Transverse colon (tissue), 4 donors: Measurements from ENCODE around the gene ELK3. TPM values are rescaled to one million over a fixed set of nuclear protein-coding genes. Genes with fewer than 3 reads are reported as not detected.

ENCODE experiments used
- DNase-seq: peaks from one replicate; pipeline ENCODE4 v3.0.0-alpha.2; 2019
- H3K27ac ChIP-seq, 4 donors: fragments of 200-600 bp; sonication (generic); 2 replicates each; pipeline ENCODE4 v1.5.1; 2016 to 2018; ENCODE audit warnings: inconsistent platforms in 4 of 4
- H3K27me3 ChIP-seq: fragments of 200-600 bp; sonication (generic); 2 replicates; pipeline ENCODE4 v1.5.1; 2017; ENCODE audit warnings: inconsistent platforms
- H3K36me3 ChIP-seq, 4 donors: fragments of 200-600 bp; sonication (generic); 2 replicates each; pipeline ENCODE4 v1.5.1; 2017 to 2019; ENCODE audit warnings: inconsistent platforms in 4 of 4
- H3K4me1 ChIP-seq, 4 donors: fragments of 200-600 bp; sonication (generic); 2 replicates each; pipeline ENCODE4 v1.5.1; 2017 to 2020; ENCODE audit warnings: inconsistent platforms in 4 of 4
- H3K4me3 ChIP-seq, 4 donors: fragments of 200-600 bp; sonication (generic); 1 replicate in 1 of 4; 2 replicates in 3 of 4; pipeline versions ENCODE4 v1.5.1 to v1.6.1; 2017 to 2019; ENCODE audit warnings: inconsistent platforms in 4 of 4
- H3K9me3 ChIP-seq, 2 donors: fragments of 200-600 bp; sonication (generic); 2 replicates each; pipeline ENCODE4 v1.5.1; 2017 to 2019; ENCODE audit warnings: inconsistent platforms in 2 of 2
- EP300 ChIP-seq: sonication (generic); formaldehyde crosslinking; IDR thresholded peaks from one replicate; pipeline ENCODE4 v1.6.1; 2017; ENCODE audit warnings: antibody characterized with exemption, low read depth
- POLR2A ChIP-seq: fragments of 450-650 bp; IDR thresholded peaks from one replicate; pipeline ENCODE4 v1.6.1; 2016; ENCODE audit warnings: antibody characterized with exemption, mild to moderate bottlenecking, moderate library complexity
- POLR2AphosphoS5 ChIP-seq, 3 donors: sonication (generic); formaldehyde crosslinking; IDR thresholded peaks; one replicate each; pipeline ENCODE4 v1.6.1; 2016; ENCODE audit warnings: antibody characterized with exemption in 3 of 3
- WGBS, 2 donors: methylation state at CpG; one replicate each; pipeline ENCODE4 v1.1.5; 2018; ENCODE audit warnings: low coverage in 1 of 2; 5-methylcytosine and 5-hydroxymethylcytosine counted together
- in situ Hi-C, 4 donors: fragments of 200-750 bp; cut with MboI; loops; one replicate each; pipeline versions ENCODE4 v1.15.0 to v1.15.1; 2017; ENCODE audit warnings: low sequenced_read_pairs in 3 of 4, low pct_ligation_motif_present in 1 of 4, low pct_unique_long_range_greater_than_20kb in 1 of 4
- intact Hi-C: fragments of 100-400 bp; cut with DNase I; formaldehyde crosslinking; loops from one replicate; pipeline ENCODE4 v1.15.1; 2023; ENCODE audit warnings: low total_unique reads
- total RNA-seq, 4 donors: library from RNA; depleted of rRNA; stranded (reverse); fragments of >200 nt; gene quantifications; one replicate each; pipeline ENCODE4 v1.1.0, GENCODE V29; 2016
- TF ChIP-seq, protein P1 (sequence below), 5 experiments: fragments of 200-600 bp in 3 of 5; fragments of 450-650 bp in 2 of 5; sonication (generic) in 3 of 5; IDR thresholded peaks; 1 replicate in 2 of 5; 2 replicates in 3 of 5; pipeline ENCODE4 v1.5.1; 2016 to 2017; ENCODE audit warnings: antibody characterized with exemption in 5 of 5, inconsistent platforms in 3 of 5, mild to moderate bottlenecking in 2 of 5, moderate library complexity in 1 of 5

ELK3 gene
- total RNA-seq, 4 donors from 2014 or later = 2.2 to 11.3 (median 5.3) TPM

DNA sequence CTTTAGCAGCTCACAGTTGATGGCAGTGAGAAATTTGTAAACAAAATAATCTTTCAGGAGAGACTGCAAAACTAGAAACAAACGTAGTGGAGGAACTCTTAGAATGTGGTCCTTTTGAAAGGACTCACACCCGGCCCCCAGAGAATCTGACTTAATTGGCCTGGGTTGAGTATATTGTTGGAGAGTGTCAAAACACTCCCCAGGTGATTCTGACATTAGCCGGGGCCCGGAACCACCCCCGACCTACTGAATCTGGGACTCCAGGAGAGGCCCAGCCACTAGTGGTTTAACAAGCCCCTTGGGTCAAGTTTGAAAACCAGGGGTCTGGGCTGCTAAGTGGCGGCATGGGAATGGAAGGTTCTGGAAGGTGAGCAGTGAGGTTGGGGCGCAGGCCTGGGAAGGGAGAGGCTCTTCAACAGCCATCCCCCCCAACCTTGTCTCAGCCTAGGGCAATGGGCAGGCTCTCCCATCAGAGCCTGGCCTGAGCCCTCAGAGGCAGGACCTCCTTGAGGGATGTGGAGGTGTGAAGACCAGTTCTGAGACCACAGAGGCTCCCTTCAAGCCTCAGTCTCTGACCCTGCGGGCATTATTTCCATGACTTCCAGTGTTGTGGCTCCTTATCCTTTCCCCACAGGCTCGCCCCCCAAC, 1.1 kb upstream of the ELK3 start:
- in situ Hi-C loops (no loop called here), intact Hi-C loops (no loop called here)
- 76 to 92% methylated on average over 2 to 9 of the region's 9 CpGs for WGBS, 2 donors
- Histone ChIP-seq H3K27ac (peak overlapping the region; percentile 80 to 90 (median 85)), H3K36me3 (no peaks in the 10 kb centered on the region), H3K4me1 (peaks cover 0 to 27% (median 4%) of the 10 kb centered on the region in 4 donors), H3K27me3 (no peaks in the 10 kb centered on the region), H3K4me3 (no peak overlapping the region), H3K9me3 (no peaks in the 10 kb centered on the region)
- TF ChIP-seq, protein P1, sequence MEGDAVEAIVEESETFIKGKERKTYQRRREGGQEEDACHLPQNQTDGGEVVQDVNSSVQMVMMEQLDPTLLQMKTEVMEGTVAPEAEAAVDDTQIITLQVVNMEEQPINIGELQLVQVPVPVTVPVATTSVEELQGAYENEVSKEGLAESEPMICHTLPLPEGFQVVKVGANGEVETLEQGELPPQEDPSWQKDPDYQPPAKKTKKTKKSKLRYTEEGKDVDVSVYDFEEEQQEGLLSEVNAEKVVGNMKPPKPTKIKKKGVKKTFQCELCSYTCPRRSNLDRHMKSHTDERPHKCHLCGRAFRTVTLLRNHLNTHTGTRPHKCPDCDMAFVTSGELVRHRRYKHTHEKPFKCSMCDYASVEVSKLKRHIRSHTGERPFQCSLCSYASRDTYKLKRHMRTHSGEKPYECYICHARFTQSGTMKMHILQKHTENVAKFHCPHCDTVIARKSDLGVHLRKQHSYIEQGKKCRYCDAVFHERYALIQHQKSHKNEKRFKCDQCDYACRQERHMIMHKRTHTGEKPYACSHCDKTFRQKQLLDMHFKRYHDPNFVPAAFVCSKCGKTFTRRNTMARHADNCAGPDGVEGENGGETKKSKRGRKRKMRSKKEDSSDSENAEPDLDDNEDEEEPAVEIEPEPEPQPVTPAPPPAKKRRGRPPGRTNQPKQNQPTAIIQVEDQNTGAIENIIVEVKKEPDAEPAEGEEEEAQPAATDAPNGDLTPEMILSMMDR (IDR thresholded peaks at IDR 0.05) = no peak
- DNase-seq = no peak

DNA sequence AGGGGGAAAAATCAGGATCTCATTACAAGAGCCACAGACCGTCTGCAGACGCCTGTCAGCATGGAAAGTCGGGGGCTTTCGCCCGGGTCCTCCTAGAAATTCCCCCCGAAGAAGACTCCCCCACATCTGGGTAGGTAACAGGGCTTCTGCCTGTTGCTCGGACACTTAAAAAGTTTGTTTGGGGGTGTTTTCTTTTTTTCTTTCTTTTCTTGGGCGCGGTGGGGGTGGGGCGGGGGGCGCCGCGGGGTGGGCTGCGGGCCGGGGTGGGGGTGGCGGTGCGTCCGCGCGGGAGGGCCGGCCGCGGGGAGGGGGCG, 358 bp downstream of the ELK3 start:
- peak overlapping the region; percentile 47 to 77 (median 67) for H3K4me3 ChIP-seq
- peak overlapping the region; percentile 80 to 90 (median 85) for H3K27ac ChIP-seq
- in situ Hi-C loops = no loop called here
- no peaks in the 10 kb centered on the region for H3K9me3 ChIP-seq
- TF ChIP-seq EP300 (no peak), POLR2A (peak; percentile 3)
- H3K4me1 ChIP-seq = peaks cover 0 to 42% (median 10%) of the 10 kb centered on the region in 4 donors
- no peak for DNase-seq
- H3K36me3 ChIP-seq = no peaks in the 10 kb centered on the region
- intact Hi-C loops = no loop called here
- WGBS, 2 donors = 0 to 4% methylated on average over 6 to 7 of the region's 24 CpGs
- no peaks in the 10 kb centered on the region for H3K27me3 ChIP-seq

DNA sequence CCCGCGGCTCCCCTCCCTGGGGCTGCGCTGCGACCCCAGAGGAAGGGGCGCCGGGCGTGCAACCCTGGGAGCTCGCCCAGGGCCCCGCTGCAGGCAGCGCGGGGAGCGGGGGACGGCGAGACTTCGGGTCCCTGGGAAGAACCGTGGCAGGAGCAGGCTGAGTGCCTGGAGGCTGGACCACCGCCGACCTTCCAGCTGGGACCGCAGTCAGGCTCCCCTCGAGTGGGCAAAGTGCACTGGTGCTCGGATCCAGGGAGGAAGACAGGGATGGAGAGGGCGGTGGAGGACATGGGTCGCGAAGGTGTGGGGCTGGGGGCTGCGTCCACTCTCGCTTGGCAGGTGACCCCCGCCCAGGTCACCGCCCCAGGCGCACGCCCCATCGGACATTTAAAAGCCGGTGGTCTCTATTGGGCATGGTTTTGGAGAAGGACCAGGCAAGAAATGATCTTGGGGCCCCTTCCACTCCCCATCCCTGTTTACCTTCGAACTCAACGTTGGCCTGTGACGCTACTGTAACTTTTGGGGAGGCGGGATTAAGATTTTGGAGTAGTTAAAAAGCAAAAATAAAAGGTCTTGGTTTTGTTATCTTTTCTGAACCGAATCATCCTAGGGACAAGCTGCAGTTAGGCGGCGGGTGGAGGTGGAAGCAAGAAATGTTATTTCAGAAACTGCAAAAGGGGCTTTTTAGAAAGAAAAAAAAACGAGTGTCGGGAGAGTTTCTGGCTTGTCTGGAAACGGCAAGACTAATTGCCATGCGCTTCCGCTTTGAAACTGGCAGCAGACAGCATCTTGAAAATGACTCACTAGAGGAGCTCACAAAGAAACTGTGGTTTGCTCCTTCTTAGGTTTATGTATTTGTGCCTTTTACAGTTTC, 1.0 kb downstream of the ELK3 start:
- in situ Hi-C loops = no loop called here

DNA sequence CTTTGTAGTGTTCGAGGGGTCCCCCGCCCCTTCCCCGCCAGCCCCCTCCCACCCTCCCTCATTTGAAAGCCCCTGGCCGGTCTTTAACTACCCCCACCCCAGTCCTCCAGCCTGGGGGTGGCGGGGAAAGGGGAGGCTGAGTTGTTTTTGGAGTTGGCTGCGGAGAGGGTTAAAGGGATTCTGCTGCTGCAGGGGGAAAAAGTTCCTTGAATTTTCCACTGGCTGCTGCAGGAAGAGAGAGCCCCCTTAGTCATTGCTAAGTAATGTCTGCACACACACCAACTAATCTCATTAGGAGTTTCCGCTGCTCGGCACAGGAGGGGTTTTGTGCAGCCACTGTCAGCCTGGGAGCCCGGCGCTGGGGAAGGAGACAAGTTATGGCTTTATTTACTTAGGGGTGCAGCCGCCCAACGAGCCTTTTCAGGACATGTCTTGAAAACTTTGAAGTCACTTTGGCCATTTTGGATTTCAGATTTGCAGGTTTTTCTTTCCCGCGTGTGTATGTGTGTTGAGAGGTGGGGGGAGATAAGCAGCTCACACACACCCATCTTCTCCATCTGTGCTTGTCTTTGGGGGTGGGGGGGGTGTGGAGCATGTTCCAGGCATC, 1.8 kb downstream of the ELK3 start:
- H3K9me3 ChIP-seq = no peaks in the 10 kb centered on the region
- TF ChIP-seq EP300 (no peak), POLR2AphosphoS5 (IDR thresholded peaks at IDR 0.05) (no peak), POLR2A (no peak)
- TF ChIP-seq, protein P1 (IDR thresholded peaks at IDR 0.05) = no peak
- peak; percentile 26 for DNase-seq
- H3K4me1 ChIP-seq = peaks cover 0 to 42% (median 10%) of the 10 kb centered on the region in 4 donors
- H3K27ac ChIP-seq = peak overlapping the region; percentile 80 to 90 (median 85)
- intact Hi-C loops = no loop called here
- in situ Hi-C loops = no loop called here
- no peaks in the 10 kb centered on the region for H3K36me3 ChIP-seq
- H3K4me3 ChIP-seq = peak overlapping the region; percentile 63 to 93 (median 74)
- H3K27me3 ChIP-seq = no peaks in the 10 kb centered on the region
- WGBS, 2 donors = 22 to 42% methylated on average over 5 to 14 of the region's 14 CpGs

More for the DNA sequence above, 1.0 kb downstream of the ELK3 start:
- Histone ChIP-seq H3K27ac (peak overlapping the region; percentile 80 to 90 (median 85)), H3K4me1 (peaks cover 0 to 42% (median 10%) of the 10 kb centered on the region in 4 donors), H3K36me3 (no peaks in the 10 kb centered on the region), H3K27me3 (no peaks in the 10 kb centered on the region), H3K4me3 (peak overlapping the region; percentile 63 to 93 (median 74)), H3K9me3 (no peaks in the 10 kb centered on the region)
- intact Hi-C loops = no loop called here
- 0% methylated on average over 10 to 38 of the region's 44 CpGs for WGBS, 2 donors
- DNase-seq = peak; percentile 62
- TF ChIP-seq, protein P1 (IDR thresholded peaks at IDR 0.05) = no peak
- no peak for TF ChIP-seq EP300
- TF ChIP-seq POLR2AphosphoS5 (IDR thresholded peaks at IDR 0.05) = peak in 1 of 3 donors; percentile 5
- no peak for TF ChIP-seq POLR2A
